Psoas muscle (tissue), 8 donors: ENCODE results near the gene TOMM7. TPM values are rescaled to one million over a fixed set of nuclear protein-coding genes. Genes with fewer than 3 reads are reported as not detected.
A peak's percentile ranks its signal among the peaks of the same experiment; 100 is the strongest.

Experiments
- ATAC-seq, 4 donors: fragments of 200-7000 bp; cut with Tn5 transposase; one replicate each; pipeline ENCODE4 v1.9.1; 2020; ENCODE audit warnings: moderate library complexity in 3 of 4, mild to moderate bottlenecking in 2 of 4
- DNase-seq, 2 donors: peaks; one replicate each; pipeline ENCODE4 v3.0.0-alpha.2; 2020
- H3K27ac ChIP-seq: fragments of 200-600 bp; one replicate; pipeline ENCODE4 v1.8.0; 2022
- H3K27me3 ChIP-seq, 3 donors: fragments of 200-600 bp in 1 of 3; one replicate each; pipeline versions ENCODE4 v1.6.1 to v1.8.0; 2013 to 2022; ENCODE audit warnings: low read length in 2 of 3, mild to moderate bottlenecking in 2 of 3, moderate library complexity in 1 of 3; ENCODE audit not compliant: insufficient read depth in 3 of 3
- H3K36me3 ChIP-seq, 2 donors: fragments of 200-600 bp in 1 of 2; one replicate each; pipeline versions ENCODE4 v1.6.1 to v1.8.0; 2013 to 2022; ENCODE audit warnings: low read depth in 1 of 2, mild to moderate bottlenecking in 1 of 2, moderate library complexity in 1 of 2; ENCODE audit not compliant: insufficient read depth in 1 of 2
- H3K4me1 ChIP-seq: fragments of 200-600 bp; one replicate; pipeline ENCODE4 v1.8.0; 2022
- H3K4me3 ChIP-seq: fragments of 200-600 bp; one replicate; pipeline ENCODE4 v1.8.0; 2022; ENCODE audit warnings: mild to moderate bottlenecking
- H3K9me3 ChIP-seq: fragments of 200-600 bp; one replicate; pipeline ENCODE4 v1.8.0; 2022
- WGBS, 3 donors: extraction: QIAGEN DNeasy Blood & Tissue Kit; methylation state at CpG; one replicate each; pipeline versions ENCODE4 v1.1.6 to v1.1.7; 2013; 5-methylcytosine and 5-hydroxymethylcytosine counted together
- intact Hi-C, 2 donors: fragments of 100-400 bp; cut with DNase I; formaldehyde crosslinking; loops; one replicate each; pipeline versions ENCODE4 v1.11.0 to v1.14.2; 2022
- polyA plus RNA-seq, 3 donors: library from polyadenylated mRNA; stranded (reverse); fragments of 200-250 nt; gene quantifications; one replicate each; pipeline ENCODE4 v1.2.3, GENCODE V29; 2013
- total RNA-seq, 4 donors: library from RNA; stranded (reverse); fragmentation: NEBNext Ultra II Directional in 2 of 4; extraction: Animal tissue kit (Norgen Biotek cat#: 25700) in 2 of 4; gene quantifications; one replicate each; pipeline versions ENCODE4 v1.2.1 to v1.2.4, GENCODE V29; 2021 to 2023
- TF ChIP-seq, protein P1 (sequence below): fragments of 200-600 bp; IDR thresholded peaks from one replicate; pipeline ENCODE4 v1.8.0; 2022; ENCODE audit warnings: antibody characterized with exemption
- donor health status: healthy with polysubstance abuse.
- donor health status: DM: no; HTN: no; CAD: no; lungs with moderate emphysema.
- donor health status: Bipolar disorder and iron deficiency.
- donor health status: healthy.
- donor health status: DM: yes; HTN: yes; CAD: no.
- donor health status: DM: no; HTN: no; CAD: no.
- donor health status: DM: no; HTN: no; CAD: no.
- donor health status: DM: yes; HTN: yes; CAD: no.

Gene TOMM7
- total and polyA plus RNA-seq, 7 donors = 401 to 791 (median 668) TPM

DNA sequence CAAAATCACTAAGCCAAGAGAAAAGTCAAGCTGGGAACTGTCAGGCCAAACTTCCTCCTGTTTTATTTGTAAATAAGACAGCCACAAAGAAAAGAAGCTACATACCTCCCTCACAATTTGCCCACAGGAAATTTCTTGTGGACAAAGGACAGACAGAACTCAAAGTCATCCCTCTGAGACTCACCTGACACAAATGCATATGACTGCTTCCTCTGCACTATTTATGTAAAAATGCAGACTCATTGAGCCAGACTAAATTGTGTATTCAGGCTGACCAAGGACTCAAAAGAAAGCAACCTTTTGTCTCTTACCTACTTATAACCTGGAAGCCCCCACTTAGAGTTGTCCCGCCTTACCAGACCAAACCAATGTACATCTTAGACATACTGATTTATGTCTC lies 11.8 kb downstream of the TOMM7 start:
- Histone ChIP-seq H3K4me1 (peaks cover 42% of the 10 kb centered on the region), H3K4me3 (no peak overlapping the region), H3K36me3 (peaks cover 6 to 12% of the 10 kb centered on the region in 2 donors), H3K9me3 (no peaks in the 10 kb centered on the region), H3K27me3 (no peaks in the 10 kb centered on the region), H3K27ac (peak overlapping the region; percentile 81)
- ATAC-seq (no peak), DNase-seq (no peak)
- intact Hi-C loops = loop anchor here in 1 of 2 donors (5.0 kb wide), 1 partner anchor 249 kb away; no protein-coding TSS in a partner anchor
- TF ChIP-seq, protein P1, sequence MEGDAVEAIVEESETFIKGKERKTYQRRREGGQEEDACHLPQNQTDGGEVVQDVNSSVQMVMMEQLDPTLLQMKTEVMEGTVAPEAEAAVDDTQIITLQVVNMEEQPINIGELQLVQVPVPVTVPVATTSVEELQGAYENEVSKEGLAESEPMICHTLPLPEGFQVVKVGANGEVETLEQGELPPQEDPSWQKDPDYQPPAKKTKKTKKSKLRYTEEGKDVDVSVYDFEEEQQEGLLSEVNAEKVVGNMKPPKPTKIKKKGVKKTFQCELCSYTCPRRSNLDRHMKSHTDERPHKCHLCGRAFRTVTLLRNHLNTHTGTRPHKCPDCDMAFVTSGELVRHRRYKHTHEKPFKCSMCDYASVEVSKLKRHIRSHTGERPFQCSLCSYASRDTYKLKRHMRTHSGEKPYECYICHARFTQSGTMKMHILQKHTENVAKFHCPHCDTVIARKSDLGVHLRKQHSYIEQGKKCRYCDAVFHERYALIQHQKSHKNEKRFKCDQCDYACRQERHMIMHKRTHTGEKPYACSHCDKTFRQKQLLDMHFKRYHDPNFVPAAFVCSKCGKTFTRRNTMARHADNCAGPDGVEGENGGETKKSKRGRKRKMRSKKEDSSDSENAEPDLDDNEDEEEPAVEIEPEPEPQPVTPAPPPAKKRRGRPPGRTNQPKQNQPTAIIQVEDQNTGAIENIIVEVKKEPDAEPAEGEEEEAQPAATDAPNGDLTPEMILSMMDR = no peak
- 92 to 100% (median 100%) methylated on average over 1 of the region's 1 CpG for WGBS, 3 donors

- intact Hi-C loops = loop anchor here in 1 of 2 donors (5.0 kb wide), 2 partner anchors 73 to 248 kb away; no protein-coding TSS in a partner anchor
- H3K36me3 ChIP-seq = peaks cover 4 to 11% of the 10 kb centered on the region in 2 donors
- no peaks in the 10 kb centered on the region for H3K9me3 ChIP-seq
- ATAC-seq = no peak
- no peak overlapping the region for H3K4me3 ChIP-seq
- 95 to 98% (median 95%) methylated on average over 4 of the region's 4 CpGs for WGBS, 3 donors
- H3K27me3 ChIP-seq = no peaks in the 10 kb centered on the region
- TF ChIP-seq, protein P1 = no peak
- peaks cover 34% of the 10 kb centered on the region for H3K4me1 ChIP-seq
- H3K27ac ChIP-seq = peak overlapping the region; percentile 81
- DNase-seq = no peak
Measured at GRCh38 chr7:22809902-22810642, 12.6 kb downstream of the TOMM7 start.

GRCh38 chr7:22808140-22808539 lies 14.5 kb downstream of the TOMM7 start:
- H3K27me3 ChIP-seq = no peaks in the 10 kb centered on the region
- 81 to 89% (median 83%) methylated on average over 6 of the region's 6 CpGs for WGBS, 3 donors
- intact Hi-C loops = loop anchor here in 1 of 2 donors (5.0 kb wide), 1 partner anchor 71 kb away; no protein-coding TSS in a partner anchor

GRCh38 chr7:22806752-22807151 lies 15.9 kb downstream of the TOMM7 start:
- intact Hi-C loops = loop anchor here in 1 of 2 donors (5.0 kb wide), 1 partner anchor 69 kb away; no protein-coding TSS in a partner anchor

More at GRCh38 chr7:22808140-22808539, 14.5 kb downstream of the TOMM7 start:
- H3K4me1 ChIP-seq = peaks cover 17% of the 10 kb centered on the region
- no peak overlapping the region for H3K27ac ChIP-seq
- H3K4me3 ChIP-seq = no peak overlapping the region
- DNase-seq (no peak), ATAC-seq (no peak)
- TF ChIP-seq, protein P1 = no peak
- H3K36me3 ChIP-seq = peaks cover 0 to 8% of the 10 kb centered on the region in 2 donors
- H3K9me3 ChIP-seq = no peaks in the 10 kb centered on the region

More at GRCh38 chr7:22806752-22807151, 15.9 kb downstream of the TOMM7 start:
- Histone ChIP-seq H3K4me1 (peaks cover 5% of the 10 kb centered on the region), H3K36me3 (no peaks in the 10 kb centered on the region), H3K27ac (no peak overlapping the region), H3K4me3 (no peak overlapping the region), H3K27me3 (no peaks in the 10 kb centered on the region), H3K9me3 (no peaks in the 10 kb centered on the region)
- ATAC-seq (no peak), DNase-seq (no peak)
- WGBS, 3 donors = 91 to 93% (median 91%) methylated on average over 4 of the region's 4 CpGs
- TF ChIP-seq, protein P1 = no peak
